GM19025 (cell line): ENCODE results near the gene EPB41L2.
"Not testable (repeated sequence)": the region's sequence is repeated elsewhere in the genome, so short reads cannot be mapped to it uniquely, and the experiment has no call there.

ENCODE experiments used
- ATAC-seq: cut with Tn5 transposase; IDR thresholded peaks from one replicate; pipeline ENCODE4 v1.9.1; 2021; ENCODE audit warnings: mild to moderate bottlenecking, low read depth, moderate library complexity; ENCODE audit not compliant: unreplicated experiment

Gene EPB41L2

GRCh38 chr6:130826442-130827246 lies 236.4 kb downstream of the EPB41L2 start:
- ATAC-seq, result no peak

DNA sequence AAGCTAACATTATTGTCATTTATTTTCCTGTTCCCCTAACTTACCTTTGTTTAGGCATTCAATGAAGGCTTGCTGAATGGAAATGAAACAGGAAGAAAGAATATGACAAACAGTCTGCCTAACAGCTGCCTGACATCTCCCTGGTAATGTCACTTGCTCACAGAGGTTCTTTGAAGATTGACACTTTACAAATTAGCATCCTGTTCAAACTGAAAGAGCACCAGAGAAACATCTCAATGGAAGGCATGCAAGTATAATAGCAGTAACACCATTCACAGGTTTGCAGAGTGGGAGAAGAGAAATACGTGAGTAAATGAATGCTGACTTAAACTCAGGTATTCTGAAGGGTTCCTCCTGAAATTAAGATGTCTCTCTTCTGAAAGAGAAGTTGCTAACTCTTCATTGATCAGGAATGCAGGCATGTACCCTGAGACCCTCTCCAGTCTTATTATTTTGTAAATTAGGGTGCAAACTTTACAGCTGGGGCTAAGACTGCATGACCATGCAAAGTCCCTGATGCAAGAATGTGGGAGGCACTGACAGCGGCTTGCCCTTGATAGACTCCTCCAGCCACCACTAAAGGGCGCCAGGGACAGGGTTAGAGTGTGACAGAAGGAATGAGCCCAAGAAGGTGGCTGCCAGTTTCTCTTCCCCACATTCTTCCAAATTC lies 237.1 kb downstream of the EPB41L2 start:
- no peak for ATAC-seq

GRCh38 chr6:130824978-130825694 lies 237.9 kb downstream of the EPB41L2 start:
- no peak for ATAC-seq

- ATAC-seq, result no peak
These were observed 240.3 kb downstream of the EPB41L2 start for GRCh38 chr6:130822736-130823135.

DNA sequence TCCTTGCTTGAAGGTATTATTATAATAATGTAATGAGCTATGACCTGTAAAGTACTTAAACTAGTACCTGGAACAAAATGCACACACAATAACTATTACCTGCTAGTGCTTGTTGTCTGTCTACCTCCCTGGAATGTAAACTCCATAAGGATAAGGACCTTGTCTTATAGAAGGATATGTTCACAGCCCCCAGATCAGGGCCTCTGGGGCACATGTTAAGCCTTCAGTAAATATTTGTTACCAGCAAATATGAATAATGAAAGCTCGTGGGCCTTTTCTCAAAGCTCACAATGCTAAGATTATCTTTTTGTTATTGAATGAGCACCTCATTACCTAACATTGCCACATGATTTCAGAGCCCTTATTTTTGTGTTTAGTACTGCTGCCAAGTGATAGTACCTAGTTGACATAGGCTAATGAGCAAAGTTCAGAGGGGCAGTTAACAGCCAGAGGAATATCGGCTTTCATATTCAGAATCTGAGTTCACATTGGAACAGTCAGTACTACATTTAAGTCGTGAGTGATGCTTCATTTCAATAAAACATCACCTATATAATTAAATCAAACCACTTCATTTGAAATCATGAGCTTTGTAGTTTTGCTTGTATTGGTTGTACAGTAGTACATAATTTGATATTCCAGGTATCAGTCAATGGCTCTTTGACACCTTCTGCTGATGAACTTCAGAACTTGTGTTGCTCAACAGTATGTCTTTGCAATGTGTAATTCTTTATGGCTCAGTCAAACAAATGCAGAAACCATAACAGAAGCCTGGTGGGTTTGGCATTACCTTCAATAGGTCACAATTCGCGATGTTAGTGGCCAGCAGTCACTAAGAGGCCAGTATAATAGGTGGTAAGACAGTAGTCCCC lies 247.6 kb downstream of the EPB41L2 start:
- ATAC-seq, result no peak

- ATAC-seq, result no peak
These were observed 248.5 kb downstream of the EPB41L2 start for GRCh38 chr6:130814506-130814905.

- ATAC-seq, result no peak
These were observed 251.1 kb downstream of the EPB41L2 start for GRCh38 chr6:130811932-130812331.

- no peak for ATAC-seq
These were observed 252.6 kb downstream of the EPB41L2 start for GRCh38 chr6:130810307-130811030.

DNA sequence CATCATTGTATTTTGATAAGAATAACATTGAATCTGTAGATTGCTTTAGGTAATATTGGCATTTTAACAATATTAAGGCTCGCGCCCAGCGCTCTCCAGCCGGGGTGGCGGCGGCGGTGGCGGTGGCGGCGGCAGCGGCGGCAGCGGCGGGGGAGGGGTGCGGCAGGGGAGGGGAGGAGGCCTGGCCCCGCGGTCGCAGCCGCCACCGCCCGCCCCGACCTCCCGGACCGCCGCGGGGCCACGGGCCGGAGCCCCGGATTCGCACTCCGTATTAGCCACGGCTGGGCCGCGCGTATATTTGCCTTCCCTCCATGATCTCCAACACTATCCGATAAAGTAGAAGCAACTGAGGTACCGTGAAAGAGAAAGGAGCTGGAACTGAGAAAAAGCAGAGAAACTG lies 261.7 kb downstream of the EPB41L2 start:
- ATAC-seq, result not testable (repeated sequence)

- ATAC-seq, result no peak
These were observed 266.0 kb downstream of the EPB41L2 start for GRCh38 chr6:130797061-130797460.

DNA sequence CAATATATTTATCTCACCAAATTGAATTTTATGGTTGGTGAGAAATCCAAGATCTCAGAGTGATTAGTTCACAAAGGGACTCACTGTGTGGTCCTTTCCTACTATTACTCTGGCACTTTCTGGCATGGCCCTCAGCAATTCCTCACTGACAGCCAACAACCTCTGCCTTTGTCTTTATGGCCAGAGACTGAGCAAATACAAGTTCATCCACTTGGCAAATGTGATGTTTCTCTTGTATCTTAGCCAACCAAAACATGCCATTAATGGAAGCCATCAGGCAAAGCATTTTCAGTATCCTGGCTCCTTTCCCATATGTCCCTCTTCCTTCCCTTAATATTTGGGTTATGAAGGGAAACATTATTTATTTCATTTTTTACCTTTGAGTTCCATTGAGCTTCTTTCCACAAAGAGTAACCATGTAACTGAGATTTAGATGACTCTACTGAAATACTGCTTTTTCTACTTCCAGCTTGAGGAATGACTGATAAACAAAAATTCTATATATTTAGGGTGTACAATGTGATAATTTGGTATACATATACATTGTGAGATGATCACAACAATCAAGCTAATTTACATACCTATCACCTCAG lies 266.6 kb downstream of the EPB41L2 start:
- no peak for ATAC-seq

DNA sequence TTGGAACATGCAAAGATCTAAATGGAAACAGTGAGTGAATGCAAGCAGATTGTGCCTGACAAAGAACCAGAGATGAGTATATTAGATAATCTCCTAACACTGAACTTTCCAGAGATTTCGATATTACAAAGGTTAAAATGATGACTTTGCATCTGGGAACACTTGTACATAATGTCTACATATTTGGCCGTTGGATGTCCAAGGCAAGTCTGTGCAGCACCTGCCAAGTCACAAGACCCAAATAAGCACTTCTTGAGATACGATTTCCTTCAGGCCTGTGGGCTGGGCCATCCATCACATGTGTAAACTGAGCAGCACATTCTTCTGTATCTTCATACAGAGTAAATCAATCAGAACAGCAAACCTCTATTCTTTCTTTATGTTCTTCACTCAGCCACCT lies 268.3 kb downstream of the EPB41L2 start:
- ATAC-seq, result no peak

GRCh38 chr6:130794010-130794697 lies 268.9 kb downstream of the EPB41L2 start:
- ATAC-seq, result no peak
